Urinary bladder (tissue), 4 donors: ENCODE measurements around the gene MS4A18. TPM values are rescaled to one million over a fixed set of nuclear protein-coding genes. Genes with fewer than 3 reads are reported as not detected.
A peak's percentile ranks its signal among the peaks of the same experiment; 100 is the strongest.

Source experiments
- DNase-seq: peaks from one replicate; pipeline ENCODE4 v3.0.0-alpha.2; 2015; ENCODE audit errors: extremely low spot score
- H3K27ac ChIP-seq: one replicate; pipeline ENCODE4 v1.5.1; 2013; ENCODE audit warnings: low read depth, mild to moderate bottlenecking, moderate library complexity
- H3K36me3 ChIP-seq: one replicate; pipeline ENCODE4 v1.6.1; 2013; ENCODE audit warnings: mild to moderate bottlenecking, moderate library complexity; ENCODE audit not compliant: insufficient read depth
- H3K4me1 ChIP-seq: one replicate; pipeline ENCODE4 v1.6.1; 2013; ENCODE audit warnings: mild to moderate bottlenecking, moderate library complexity; ENCODE audit not compliant: insufficient read depth
- H3K4me3 ChIP-seq: one replicate; pipeline ENCODE4 v1.5.1; 2013; ENCODE audit warnings: low read depth, low read length
- WGBS: extraction: QIAGEN DNeasy Blood & Tissue Kit; methylation state at CpG from one replicate; pipeline ENCODE4 v1.1.7; 2013; 5-methylcytosine and 5-hydroxymethylcytosine counted together
- polyA plus RNA-seq: library from polyadenylated mRNA; stranded (reverse); fragments of 200-250 nt; gene quantifications from one replicate; pipeline ENCODE4 v1.2.3, GENCODE V29; 2013
- total RNA-seq: library from RNA; depleted of rRNA; stranded (reverse); fragments of >200 nt; gene quantifications from one replicate; pipeline ENCODE4 v1.2.3, GENCODE V29; 2014
- donor health status: healthy with polysubstance abuse.
- donor health status: healthy.

The MS4A18 gene
- total and polyA plus RNA-seq, 2 donors = not detected

GRCh38 chr11:60763692-60764369 lies 39.3 kb downstream of the MS4A18 start:
- no peaks in the 10 kb centered on the region for H3K36me3 ChIP-seq
- H3K4me1 ChIP-seq = no peaks in the 10 kb centered on the region
- H3K27ac ChIP-seq = no peak overlapping the region
- H3K4me3 ChIP-seq = no peak overlapping the region
- WGBS = 80% methylated on average over 11 of the region's 11 CpGs
- DNase-seq = no peak

- Histone ChIP-seq H3K4me3 (no peak overlapping the region), H3K4me1 (no peaks in the 10 kb centered on the region), H3K36me3 (no peaks in the 10 kb centered on the region), H3K27ac (no peak overlapping the region)
- WGBS = 36% methylated on average over 1 of the region's 1 CpG
- no peak for DNase-seq
Measured at GRCh38 chr11:60764879-60765278, 40.4 kb downstream of the MS4A18 start.

- WGBS = 93% methylated on average over 5 of the region's 5 CpGs
- H3K36me3 ChIP-seq = no peaks in the 10 kb centered on the region
- H3K27ac ChIP-seq = no peak overlapping the region
- no peak overlapping the region for H3K4me3 ChIP-seq
- no peak for DNase-seq
- H3K4me1 ChIP-seq = no peaks in the 10 kb centered on the region
Measured at GRCh38 chr11:60765355-60765754, 40.8 kb downstream of the MS4A18 start.

- WGBS = 80% methylated on average over 10 of the region's 10 CpGs
- H3K4me1 ChIP-seq = no peaks in the 10 kb centered on the region
- no peak overlapping the region for H3K27ac ChIP-seq
- no peaks in the 10 kb centered on the region for H3K36me3 ChIP-seq
- no peak overlapping the region for H3K4me3 ChIP-seq
- no peak for DNase-seq
Measured at GRCh38 chr11:60766547-60766946, 42.0 kb downstream of the MS4A18 start.

- no peaks in the 10 kb centered on the region for H3K4me1 ChIP-seq
- no peak for DNase-seq
- H3K4me3 ChIP-seq = no peak overlapping the region
- no peaks in the 10 kb centered on the region for H3K36me3 ChIP-seq
- 33% methylated on average over 26 of the region's 26 CpGs for WGBS
- H3K27ac ChIP-seq = no peak overlapping the region
Measured at GRCh38 chr11:60767388-60767811, 42.9 kb downstream of the MS4A18 start.

GRCh38 chr11:60768202-60768601 lies 43.7 kb downstream of the MS4A18 start:
- Histone ChIP-seq H3K27ac (no peak overlapping the region), H3K4me3 (no peak overlapping the region), H3K4me1 (no peaks in the 10 kb centered on the region), H3K36me3 (no peaks in the 10 kb centered on the region)
- DNase-seq = no peak
- 97% methylated on average over 8 of the region's 8 CpGs for WGBS

- no peaks in the 10 kb centered on the region for H3K4me1 ChIP-seq
- no peak for DNase-seq
- no peak overlapping the region for H3K4me3 ChIP-seq
- 69% methylated on average over 4 of the region's 4 CpGs for WGBS
- H3K36me3 ChIP-seq = no peaks in the 10 kb centered on the region
- H3K27ac ChIP-seq = no peak overlapping the region
Measured at GRCh38 chr11:60769273-60769672, 44.8 kb downstream of the MS4A18 start.

GRCh38 chr11:60769811-60770210 lies 45.3 kb downstream of the MS4A18 start:
- H3K4me3 ChIP-seq = no peak overlapping the region
- DNase-seq = no peak
- no peaks in the 10 kb centered on the region for H3K36me3 ChIP-seq
- 86% methylated on average over 11 of the region's 11 CpGs for WGBS
- no peak overlapping the region for H3K27ac ChIP-seq
- H3K4me1 ChIP-seq = no peaks in the 10 kb centered on the region

GRCh38 chr11:60771146-60771545 lies 46.6 kb downstream of the MS4A18 start:
- Histone ChIP-seq H3K4me1 (no peaks in the 10 kb centered on the region), H3K4me3 (no peak overlapping the region), H3K27ac (no peak overlapping the region), H3K36me3 (no peaks in the 10 kb centered on the region)
- 79% methylated on average over 4 of the region's 4 CpGs for WGBS
- DNase-seq = no peak

- H3K27ac ChIP-seq = no peak overlapping the region
- WGBS = 83% methylated on average over 16 of the region's 16 CpGs
- no peak overlapping the region for H3K4me3 ChIP-seq
- no peaks in the 10 kb centered on the region for H3K36me3 ChIP-seq
- DNase-seq = no peak
- no peaks in the 10 kb centered on the region for H3K4me1 ChIP-seq
Measured at GRCh38 chr11:60771879-60772525, 47.5 kb downstream of the MS4A18 start.

GRCh38 chr11:60772666-60773065 lies 48.1 kb downstream of the MS4A18 start:
- DNase-seq = no peak
- no peak overlapping the region for H3K4me3 ChIP-seq
- no peaks in the 10 kb centered on the region for H3K36me3 ChIP-seq
- 86% methylated on average over 8 of the region's 8 CpGs for WGBS
- no peaks in the 10 kb centered on the region for H3K4me1 ChIP-seq
- H3K27ac ChIP-seq = no peak overlapping the region

- 83% methylated on average over 13 of the region's 13 CpGs for WGBS
- no peak overlapping the region for H3K4me3 ChIP-seq
- H3K36me3 ChIP-seq = no peaks in the 10 kb centered on the region
- H3K27ac ChIP-seq = no peak overlapping the region
- no peaks in the 10 kb centered on the region for H3K4me1 ChIP-seq
- DNase-seq = no peak
Measured at GRCh38 chr11:60774726-60775125, 50.2 kb downstream of the MS4A18 start.

- H3K36me3 ChIP-seq = no peaks in the 10 kb centered on the region
- WGBS = 13% methylated on average over 15 of the region's 15 CpGs
- no peak overlapping the region for H3K27ac ChIP-seq
- no peaks in the 10 kb centered on the region for H3K4me1 ChIP-seq
- H3K4me3 ChIP-seq = no peak overlapping the region
- peak; percentile 82 for DNase-seq
Measured at GRCh38 chr11:60775420-60775961, 51.0 kb downstream of the MS4A18 start.

GRCh38 chr11:60776167-60776566 lies 51.6 kb downstream of the MS4A18 start:
- no peak for DNase-seq
- Histone ChIP-seq H3K4me1 (no peaks in the 10 kb centered on the region), H3K36me3 (no peaks in the 10 kb centered on the region), H3K27ac (no peak overlapping the region), H3K4me3 (no peak overlapping the region)
- WGBS = 82% methylated on average over 4 of the region's 4 CpGs
